Skeletal muscle tissue (tissue), 4 donors: ENCODE data around the gene LYRM1. TPM values are rescaled to one million over a fixed set of nuclear protein-coding genes. Genes with fewer than 3 reads are reported as not detected.
"Not testable (repeated sequence)": the region's sequence is repeated elsewhere in the genome, so short reads cannot be mapped to it uniquely, and the experiment has no call there.

Source experiments
- H3K27ac ChIP-seq: one replicate; pipeline ENCODE4 v1.7.0; 2013; ENCODE audit warnings: mild to moderate bottlenecking, low read depth, low read length, inconsistent platforms
- H3K27me3 ChIP-seq, 3 donors: one replicate each; pipeline ENCODE4 v1.7.0; 2013; ENCODE audit warnings: low read length in 3 of 3; ENCODE audit not compliant: control insufficient read depth in 3 of 3, insufficient read depth in 3 of 3
- H3K36me3 ChIP-seq, 3 donors: one replicate each; pipeline ENCODE4 v1.7.0; 2013; ENCODE audit warnings: low read length in 3 of 3; ENCODE audit not compliant: control insufficient read depth in 3 of 3, insufficient read depth in 3 of 3
- H3K4me1 ChIP-seq, 3 donors: one replicate each; pipeline ENCODE4 v1.7.0; 2013; ENCODE audit warnings: low read length in 3 of 3, mild to moderate bottlenecking in 3 of 3; ENCODE audit not compliant: control insufficient read depth in 3 of 3, insufficient read depth in 3 of 3
- H3K4me3 ChIP-seq, 3 donors: one replicate each; pipeline ENCODE4 v1.7.0; 2013; ENCODE audit warnings: low read length in 3 of 3
- H3K9ac ChIP-seq, 3 donors: one replicate each; pipeline ENCODE4 v1.7.0; 2013; ENCODE audit warnings: low read length in 3 of 3, mild to moderate bottlenecking in 3 of 3, moderate library complexity in 2 of 3, low read depth in 1 of 3
- H3K9me3 ChIP-seq, 3 donors: one replicate each; pipeline ENCODE4 v1.7.0; 2013; ENCODE audit warnings: low read length in 3 of 3; ENCODE audit not compliant: control insufficient read depth in 3 of 3
- total RNA-seq: library from RNA; depleted of rRNA; stranded (reverse); fragments of >200 nt; gene quantifications from one replicate; pipeline ENCODE4 v1.2.3, GENCODE V29; 2014
- donor health status: Osteomylitis.

The LYRM1 gene
- total RNA-seq, 1 donor from 2014 or later, result 23.5 TPM

DNA sequence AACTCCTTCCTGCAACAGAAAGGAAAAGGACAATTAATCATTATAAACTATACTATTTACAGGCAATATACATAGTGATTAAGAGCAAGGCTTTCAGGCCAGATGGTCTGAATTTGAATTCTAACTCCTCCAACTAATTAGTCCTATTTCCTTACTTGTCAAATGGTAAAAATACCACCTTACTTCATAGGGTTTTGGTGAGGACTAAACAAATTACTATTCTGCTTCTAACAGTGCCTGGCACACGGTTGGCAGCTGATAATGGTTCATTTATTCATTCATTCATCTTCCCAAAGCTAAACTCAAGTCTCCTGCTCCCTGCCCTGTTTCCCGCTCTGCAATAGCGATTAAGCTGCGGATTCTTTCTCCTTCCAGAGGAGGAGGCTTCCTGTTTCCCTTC lies 40.2 kb upstream of the LYRM1 start:
- Histone ChIP-seq H3K4me3 (no peak overlapping the region), H3K27ac (no peak overlapping the region), H3K36me3 (peaks cover 5 to 18% (median 14%) of the 10 kb centered on the region in 3 donors), H3K9ac (peak overlapping the region in 1 of 3 donors; percentile 14), H3K4me1 (peaks cover 16 to 25% (median 22%) of the 10 kb centered on the region in 3 donors), H3K27me3 (no peaks in the 10 kb centered on the region), H3K9me3 (no peaks in the 10 kb centered on the region)

- H3K27ac ChIP-seq, H3K27me3 ChIP-seq, H3K9me3 ChIP-seq, H3K4me3 ChIP-seq: not testable (repeated sequence)
- H3K4me1 ChIP-seq, result peaks cover 20 to 31% (median 23%) of the 10 kb centered on the region in 3 donors
- peaks cover 5 to 18% (median 14%) of the 10 kb centered on the region in 3 donors for H3K36me3 ChIP-seq
- H3K9ac ChIP-seq, result peak overlapping the region in 1 of 3 donors; percentile 12
Observed at GRCh38 chr16:20860995-20861394, 39.6 kb upstream of the LYRM1 start.

DNA sequence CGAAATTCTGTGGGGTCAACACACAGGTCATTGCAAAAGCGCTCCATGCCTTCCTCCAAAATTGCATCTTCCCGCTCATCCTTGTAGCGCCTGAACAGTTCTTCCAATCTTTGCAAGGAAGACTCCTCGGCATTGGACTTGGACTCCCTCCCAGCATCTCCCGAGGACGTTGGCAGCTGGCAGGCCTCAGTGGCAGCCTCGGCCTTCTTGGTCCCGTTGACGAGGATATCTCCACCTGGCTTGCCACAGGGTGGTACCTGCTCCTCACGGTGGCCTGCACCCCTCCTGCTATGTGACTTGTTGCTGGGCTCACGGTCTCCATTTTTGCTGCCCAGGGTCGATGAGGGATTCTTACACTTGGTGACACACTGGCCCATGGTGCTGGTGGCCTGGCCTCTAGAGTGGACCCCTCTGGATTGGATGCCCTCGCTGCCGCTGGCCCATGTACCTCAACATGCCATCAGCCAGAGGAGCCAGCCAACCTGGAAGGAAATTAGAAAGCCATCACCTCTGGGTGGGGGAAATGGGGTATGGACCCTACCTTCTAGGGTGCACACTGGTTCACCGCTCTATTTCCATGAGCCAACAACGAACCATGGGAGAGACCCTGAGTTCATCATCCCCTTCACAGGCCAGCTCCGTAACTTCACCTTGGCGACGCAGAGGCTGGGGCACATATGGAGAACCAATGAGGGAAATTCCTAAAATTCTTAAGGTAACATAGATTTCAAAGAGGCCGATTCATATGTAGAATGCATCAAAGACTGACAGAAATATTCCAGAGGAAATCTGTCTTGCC lies 38.2 kb upstream of the LYRM1 start:
- H3K4me3 ChIP-seq, result no peak overlapping the region
- H3K4me1 ChIP-seq, result peaks cover 33 to 45% (median 35%) of the 10 kb centered on the region in 3 donors
- H3K27ac ChIP-seq, result no peak overlapping the region
- H3K9me3 ChIP-seq, result no peaks in the 10 kb centered on the region
- H3K36me3 ChIP-seq, result peaks cover 5 to 15% (median 7%) of the 10 kb centered on the region in 3 donors
- H3K9ac ChIP-seq, result no peak overlapping the region
- H3K27me3 ChIP-seq, result no peaks in the 10 kb centered on the region

DNA sequence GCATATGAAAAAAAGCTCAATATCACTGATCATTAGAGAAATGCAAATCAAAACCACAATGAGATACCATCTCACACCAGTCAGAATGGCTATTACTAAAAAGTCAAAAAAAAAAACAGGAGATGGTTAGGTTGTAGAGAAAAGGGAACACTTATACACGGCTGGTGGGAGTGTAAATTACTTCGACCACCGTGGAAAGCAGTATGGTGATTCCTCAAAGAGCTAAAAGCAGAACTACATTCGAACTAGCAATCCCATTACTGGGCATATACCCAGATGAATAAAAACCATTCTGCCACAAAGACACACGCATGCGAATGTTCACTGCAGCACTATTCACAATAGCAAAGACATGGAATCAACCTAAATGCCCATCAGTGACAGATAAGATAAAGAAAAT lies 36.2 kb upstream of the LYRM1 start:
- H3K9me3 ChIP-seq, H3K27me3 ChIP-seq, H3K27ac ChIP-seq, H3K9ac ChIP-seq, H3K4me3 ChIP-seq: not testable (repeated sequence)
- Histone ChIP-seq H3K36me3 (peaks cover 5 to 14% (median 7%) of the 10 kb centered on the region in 3 donors), H3K4me1 (peaks cover 43 to 65% (median 50%) of the 10 kb centered on the region in 3 donors)

GRCh38 chr16:20865420-20866131 lies 35.0 kb upstream of the LYRM1 start:
- H3K36me3 ChIP-seq, result peaks cover 5 to 8% (median 7%) of the 10 kb centered on the region in 3 donors
- no peak overlapping the region for H3K4me3 ChIP-seq
- no peaks in the 10 kb centered on the region for H3K9me3 ChIP-seq
- H3K9ac ChIP-seq, result no peak overlapping the region
- peaks cover 42 to 64% (median 48%) of the 10 kb centered on the region in 3 donors for H3K4me1 ChIP-seq
- H3K27ac ChIP-seq, result peak overlapping the region; percentile 22
- no peaks in the 10 kb centered on the region for H3K27me3 ChIP-seq

DNA sequence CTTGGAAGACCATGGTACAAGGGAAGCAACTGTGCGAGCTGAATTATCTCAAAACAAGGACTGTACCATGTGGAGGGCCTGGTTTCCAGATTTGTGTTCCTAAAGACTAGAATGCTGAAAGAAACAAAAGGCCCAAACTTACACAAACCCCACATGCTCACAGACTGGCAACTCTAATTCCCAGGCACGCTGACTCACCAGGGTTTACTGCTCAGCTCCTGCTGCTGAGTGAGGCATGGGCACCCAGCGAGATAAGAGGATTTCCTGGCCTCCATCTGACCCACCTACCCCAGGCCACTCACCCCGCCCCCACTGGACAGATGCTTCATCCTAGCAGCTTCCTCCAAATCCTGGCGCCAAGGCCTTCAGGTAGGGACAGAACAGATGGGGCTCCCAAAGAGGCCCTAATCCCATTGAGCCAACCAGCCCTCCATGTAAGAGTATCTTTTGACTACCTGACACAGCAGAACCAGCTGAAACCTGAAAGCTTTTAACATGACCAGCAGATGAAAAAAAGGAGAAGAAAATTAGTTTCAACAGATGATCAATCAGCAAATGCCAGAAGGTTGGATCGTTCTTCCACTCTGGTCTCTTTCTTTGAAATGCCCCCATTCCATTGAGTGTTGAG lies 34.3 kb upstream of the LYRM1 start:
- H3K36me3 ChIP-seq, result peaks cover 2 to 8% (median 7%) of the 10 kb centered on the region in 3 donors
- no peak overlapping the region for H3K9ac ChIP-seq
- peaks cover 43 to 64% (median 47%) of the 10 kb centered on the region in 3 donors for H3K4me1 ChIP-seq

DNA sequence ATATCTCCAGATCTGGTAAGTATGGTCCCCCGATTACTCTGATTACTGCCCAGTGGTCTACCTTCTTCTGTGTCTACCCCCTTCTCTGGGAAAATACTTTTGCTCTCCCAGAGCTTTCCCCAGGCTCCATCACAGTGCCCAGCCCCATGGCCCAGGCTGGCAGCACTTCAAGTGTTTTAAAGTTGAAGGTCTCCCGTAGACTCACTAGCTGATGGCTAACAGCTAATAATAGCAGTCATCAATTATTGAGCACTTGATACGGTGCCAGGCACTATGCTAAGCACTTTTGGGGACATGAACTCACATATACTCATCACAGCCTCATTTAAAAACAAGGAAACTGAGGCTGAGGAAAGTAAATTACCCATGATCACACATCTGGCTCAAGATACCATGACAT lies 33.8 kb upstream of the LYRM1 start:
- Histone ChIP-seq H3K4me1 (peaks cover 46 to 65% (median 47%) of the 10 kb centered on the region in 3 donors), H3K9me3 (no peaks in the 10 kb centered on the region), H3K4me3 (no peak overlapping the region), H3K27ac (peak overlapping the region; percentile 22), H3K36me3 (peaks cover 2 to 7% (median 6%) of the 10 kb centered on the region in 3 donors), H3K9ac (no peak overlapping the region), H3K27me3 (no peaks in the 10 kb centered on the region)

More for the DNA sequence above, 34.3 kb upstream of the LYRM1 start:
- Histone ChIP-seq H3K4me3 (no peak overlapping the region), H3K27me3 (no peaks in the 10 kb centered on the region), H3K9me3 (no peaks in the 10 kb centered on the region), H3K27ac (peak overlapping the region; percentile 22)

- H3K9me3 ChIP-seq, result no peaks in the 10 kb centered on the region
- H3K36me3 ChIP-seq, result no peaks in the 10 kb centered on the region
- no peak overlapping the region for H3K9ac ChIP-seq
- H3K27me3 ChIP-seq, result no peaks in the 10 kb centered on the region
- no peak overlapping the region for H3K27ac ChIP-seq
- H3K4me3 ChIP-seq, result no peak overlapping the region
- peaks cover 43 to 64% (median 46%) of the 10 kb centered on the region in 3 donors for H3K4me1 ChIP-seq
Observed at GRCh38 chr16:20867585-20867984, 33.0 kb upstream of the LYRM1 start.

GRCh38 chr16:20868890-20869289 lies 31.7 kb upstream of the LYRM1 start:
- Histone ChIP-seq H3K27ac (peak overlapping the region; percentile 14), H3K4me1 (peaks cover 43 to 72% (median 46%) of the 10 kb centered on the region in 3 donors), H3K4me3 (no peak overlapping the region)

More at GRCh38 chr16:20868890-20869289, 31.7 kb upstream of the LYRM1 start:
- no peaks in the 10 kb centered on the region for H3K27me3 ChIP-seq
- H3K9me3 ChIP-seq, result no peaks in the 10 kb centered on the region
- H3K9ac ChIP-seq, result no peak overlapping the region
- H3K36me3 ChIP-seq, result no peaks in the 10 kb centered on the region
